Measurements from ENCODE around the gene PNPLA8. TPM values are rescaled to one million over a fixed set of nuclear protein-coding genes. Genes with fewer than 3 reads are reported as not detected.
"Not testable (repeated sequence)": the region's sequence is repeated elsewhere in the genome, so short reads cannot be mapped to it uniquely, and the experiment has no call there.

Gene PNPLA8
- total RNA-seq, 8 experiments from 2014 or later: 22.9 to 62.1 (median 37.0) TPM

GRCh38 chr7:108517951-108518350 is 8.0 kb downstream of the PNPLA8 start:
- peaks cover 0 to 2% of the 10 kb centered on the region in 2 donors for H3K4me1 ChIP-seq (replicated peaks in 1 of 2)
- in situ Hi-C loops (cut with MboI; ENCODE audit: low pct_unique_long_range_greater_than_20kb in 2 of 9, low sequenced_read_pairs in 9 of 9, unreplicated experiment in 9 of 9): no loop called here
- WGBS, 10 experiments: 86 to 100% (median 92%) methylated on average over 1 to 3 of the region's 3 CpGs; no CpG with 5 or more reads in 2 of the 10 experiments
- ATAC-seq (replicated peaks in 6 of 8): no peak
- H3K27ac ChIP-seq: no peak overlapping the region
- H3K4me3 ChIP-seq: no peak overlapping the region

- Histone ChIP-seq H3K27ac (no peak overlapping the region), H3K4me1 (replicated peaks in 1 of 2) (no peaks in the 10 kb centered on the region), H3K4me3 (no peak overlapping the region)
- in situ Hi-C loops (cut with MboI; ENCODE audit: low pct_unique_long_range_greater_than_20kb in 2 of 9, low sequenced_read_pairs in 9 of 9, unreplicated experiment in 9 of 9): no loop called here
- WGBS, 10 experiments: 32 to 100% (median 85%) methylated on average over 1 to 2 of the region's 2 CpGs; no CpG with 5 or more reads in 1 of the 10 experiments
- no peak for ATAC-seq (replicated peaks in 6 of 8)
These were observed 10.3 kb downstream of the PNPLA8 start for GRCh38 chr7:108515630-108516029.

DNA sequence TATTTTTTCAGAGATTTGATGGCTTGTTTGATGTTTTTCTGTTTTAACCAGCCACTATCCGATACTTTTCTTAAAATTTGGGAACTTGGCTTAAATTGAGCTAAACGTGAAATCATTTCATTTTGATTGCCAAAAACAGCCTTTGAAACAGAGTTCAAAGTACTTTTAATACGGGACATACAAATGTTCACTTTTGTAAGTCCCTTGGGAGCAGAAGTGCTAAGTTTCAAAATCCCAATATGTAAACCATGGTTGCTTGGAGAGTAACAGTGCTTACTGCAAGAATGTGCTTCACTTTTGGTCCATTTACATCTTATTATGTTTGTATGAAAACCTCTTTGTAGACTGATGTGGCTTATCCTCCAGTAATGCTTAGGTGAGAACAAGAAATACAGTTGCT is 10.9 kb downstream of the PNPLA8 start:
- 50 to 100% (median 86%) methylated on average over 2 to 3 of the region's 3 CpGs for WGBS, 10 experiments
- H3K27ac ChIP-seq: no peak overlapping the region
- no peak for ATAC-seq (replicated peaks in 6 of 8)
- no peaks in the 10 kb centered on the region for H3K4me1 ChIP-seq (replicated peaks in 1 of 2)
- H3K4me3 ChIP-seq: no peak overlapping the region
- in situ Hi-C loops (cut with MboI; ENCODE audit: low pct_unique_long_range_greater_than_20kb in 2 of 9, low sequenced_read_pairs in 9 of 9, unreplicated experiment in 9 of 9): no loop called here

DNA sequence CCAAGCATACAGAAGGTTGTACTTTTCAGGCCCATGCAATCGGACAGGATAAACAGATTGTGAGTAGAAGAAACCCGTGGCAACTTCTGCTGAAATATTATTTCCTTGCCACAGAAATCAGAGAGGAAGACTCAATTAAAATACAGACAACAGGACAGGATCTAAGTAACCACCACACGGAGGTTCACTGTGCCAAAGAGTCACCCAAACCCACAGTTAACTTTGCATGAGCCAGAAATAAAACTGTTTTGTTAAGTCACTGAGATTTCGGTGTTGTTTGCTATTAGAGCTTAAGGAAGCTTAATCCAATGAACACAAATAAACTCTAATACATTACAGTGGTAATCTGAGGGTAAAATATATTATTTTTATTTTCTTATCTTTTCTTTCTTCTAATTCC is 14.0 kb downstream of the PNPLA8 start:
- 86 to 100% (median 95%) methylated on average over 1 to 4 of the region's 4 CpGs; no CpG with 5 or more reads in 1 of the 10 experiments for WGBS, 10 experiments
- Histone ChIP-seq H3K4me3 (no peak overlapping the region), H3K4me1 (replicated peaks in 1 of 2) (no peaks in the 10 kb centered on the region), H3K27ac (no peak overlapping the region)
- in situ Hi-C loops (cut with MboI; ENCODE audit: low pct_unique_long_range_greater_than_20kb in 2 of 9, low sequenced_read_pairs in 9 of 9, unreplicated experiment in 9 of 9): no loop called here
- no peak for ATAC-seq (replicated peaks in 6 of 8)

DNA sequence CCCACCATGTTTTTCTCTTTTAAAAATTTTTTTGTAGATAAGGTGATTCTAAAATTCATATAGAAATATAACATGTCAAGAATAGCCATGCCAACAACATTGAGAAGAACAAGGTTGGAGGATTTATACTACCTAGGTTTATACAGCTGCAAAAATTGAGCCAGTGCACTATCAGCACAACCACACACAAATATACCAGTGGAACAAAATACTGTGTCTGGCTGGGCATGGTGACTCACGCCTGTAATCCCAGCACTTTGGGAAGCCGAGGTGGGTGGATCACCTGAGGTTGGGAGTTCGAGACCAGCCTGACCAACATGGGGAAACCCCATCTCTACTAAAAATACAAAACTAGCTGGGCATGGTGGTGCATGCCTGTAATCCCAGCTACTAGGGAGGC is 21.4 kb downstream of the PNPLA8 start:
- H3K4me3 ChIP-seq; ATAC-seq (replicated peaks in 6 of 8); in situ Hi-C loops (cut with MboI; ENCODE audit: low pct_unique_long_range_greater_than_20kb in 2 of 9, low sequenced_read_pairs in 9 of 9, unreplicated experiment in 9 of 9); H3K27ac ChIP-seq; H3K4me1 ChIP-seq (replicated peaks in 1 of 2): not testable (repeated sequence)
- WGBS, 10 experiments: 100% methylated on average over 1 to 2 of the region's 3 CpGs; no CpG with 5 or more reads in 7 of the 10 experiments

- no peaks in the 10 kb centered on the region for H3K4me1 ChIP-seq (replicated peaks in 1 of 2)
- peak in 3 of 8 experiments; percentile 27 to 90 (median 56) for ATAC-seq (replicated peaks in 6 of 8)
- 42 to 100% (median 83%) methylated on average over 1 to 5 of the region's 5 CpGs for WGBS, 10 experiments
- no peak overlapping the region for H3K4me3 ChIP-seq
- in situ Hi-C loops (cut with MboI; ENCODE audit: low pct_unique_long_range_greater_than_20kb in 2 of 9, low sequenced_read_pairs in 9 of 9, unreplicated experiment in 9 of 9): no loop called here
- no peak overlapping the region for H3K27ac ChIP-seq
These were observed 22.6 kb downstream of the PNPLA8 start for GRCh38 chr7:108503112-108504026.

- H3K27ac ChIP-seq: no peak overlapping the region
These were observed 26.4 kb downstream of the PNPLA8 start for GRCh38 chr7:108499566-108499965.

GRCh38 chr7:108498481-108498880 is 27.5 kb downstream of the PNPLA8 start:
- in situ Hi-C loops (cut with MboI; ENCODE audit: low pct_unique_long_range_greater_than_20kb in 2 of 9, low sequenced_read_pairs in 9 of 9, unreplicated experiment in 9 of 9): loop anchor here in 2 of 9 experiments (25.0 kb wide), 1 partner anchor 311 kb away; no protein-coding TSS in a partner anchor
- 50 to 95% (median 90%) methylated on average over 1 to 5 of the region's 6 CpGs for WGBS, 10 experiments
- Histone ChIP-seq H3K27ac (no peak overlapping the region), H3K4me3 (no peak overlapping the region), H3K4me1 (replicated peaks in 1 of 2) (no peaks in the 10 kb centered on the region)
- ATAC-seq (replicated peaks in 6 of 8): no peak

More at GRCh38 chr7:108499566-108499965, 26.4 kb downstream of the PNPLA8 start:
- WGBS, 10 experiments: 67 to 100% (median 100%) methylated on average over 1 of the region's 1 CpG; no CpG with 5 or more reads in 3 of the 10 experiments
- Histone ChIP-seq H3K4me1 (replicated peaks in 1 of 2) (no peaks in the 10 kb centered on the region), H3K4me3 (no peak overlapping the region)
- no peak for ATAC-seq (replicated peaks in 6 of 8)
- in situ Hi-C loops (cut with MboI; ENCODE audit: low pct_unique_long_range_greater_than_20kb in 2 of 9, low sequenced_read_pairs in 9 of 9, unreplicated experiment in 9 of 9): loop anchor here in 2 of 9 experiments (25.0 kb wide), 1 partner anchor 312 kb away; no protein-coding TSS in a partner anchor

DNA sequence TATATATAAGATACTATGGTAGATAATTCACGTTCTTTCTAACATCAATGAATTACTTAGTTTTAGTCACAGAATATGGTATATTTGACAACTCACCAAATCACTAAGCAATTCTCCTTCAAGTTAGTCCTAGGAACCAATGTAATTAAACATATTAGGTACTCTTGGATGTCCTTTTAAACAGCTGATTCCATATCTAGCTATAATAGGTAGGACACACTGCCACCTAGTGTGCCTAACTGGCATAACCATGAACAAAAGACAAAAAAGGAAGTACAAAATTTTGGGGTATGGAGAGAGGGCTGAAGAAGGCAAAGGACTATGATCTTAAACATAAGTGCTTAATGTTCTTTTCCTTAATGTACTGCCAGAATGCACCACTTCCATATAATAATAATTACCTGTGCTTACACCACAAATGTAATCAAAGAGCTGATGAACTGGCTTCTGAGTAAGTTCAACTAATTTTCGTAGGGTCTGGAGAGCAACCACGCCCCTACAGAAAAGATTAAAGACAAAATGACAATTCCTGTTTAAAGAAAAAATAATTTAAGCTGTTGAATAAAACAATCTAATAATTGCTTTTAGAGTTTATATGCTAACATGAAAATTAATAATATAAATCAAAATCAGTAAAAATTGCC is 28.7 kb downstream of the PNPLA8 start:
- no peak overlapping the region for H3K4me3 ChIP-seq
- in situ Hi-C loops (cut with MboI; ENCODE audit: low pct_unique_long_range_greater_than_20kb in 2 of 9, low sequenced_read_pairs in 9 of 9, unreplicated experiment in 9 of 9): loop anchor here in 2 of 9 experiments (25.0 kb wide), 1 partner anchor 310 kb away; no protein-coding TSS in a partner anchor
- H3K4me1 ChIP-seq (replicated peaks in 1 of 2): no peaks in the 10 kb centered on the region
- ATAC-seq (replicated peaks in 6 of 8): peak in 4 of 8 experiments; percentile 25 to 64 (median 49)
- 83 to 100% (median 93%) methylated on average over 2 to 3 of the region's 3 CpGs for WGBS, 10 experiments
- no peak overlapping the region for H3K27ac ChIP-seq

- Histone ChIP-seq H3K4me1 (replicated peaks in 1 of 2) (no peaks in the 10 kb centered on the region), H3K4me3 (no peak overlapping the region), H3K27ac (no peak overlapping the region)
- peak in 1 of 8 experiments; percentile 11 for ATAC-seq (replicated peaks in 6 of 8)
- whole genome bisulfite sequencing, 10 experiments: 87 to 100% (median 94%) methylated on average over 3 to 4 of the region's 4 CpGs
- in situ Hi-C loops (cut with MboI; ENCODE audit: low pct_unique_long_range_greater_than_20kb in 2 of 9, low sequenced_read_pairs in 9 of 9, unreplicated experiment in 9 of 9): loop anchor here in 2 of 9 experiments (25.0 kb wide), 1 partner anchor 305 kb away; no protein-coding TSS in a partner anchor
These were observed 33.2 kb downstream of the PNPLA8 start for GRCh38 chr7:108492742-108493141.

- H3K4me1 ChIP-seq (replicated peaks in 1 of 2): no peaks in the 10 kb centered on the region
- H3K4me3 ChIP-seq: no peak overlapping the region
- 57 to 100% (median 88%) methylated on average over 1 to 4 of the region's 4 CpGs for WGBS, 10 experiments
- peak in 2 of 8 experiments; percentile 66 to 77 for ATAC-seq (replicated peaks in 6 of 8)
- H3K27ac ChIP-seq: no peak overlapping the region
- in situ Hi-C loops (cut with MboI; ENCODE audit: low pct_unique_long_range_greater_than_20kb in 2 of 9, low sequenced_read_pairs in 9 of 9, unreplicated experiment in 9 of 9): loop anchor here in 3 of 9 experiments (10.0 to 25.0 kb wide), 2 partner anchors 302 to 304 kb away; no protein-coding TSS in a partner anchor
These were observed 37.0 kb downstream of the PNPLA8 start for GRCh38 chr7:108488768-108489538.

GRCh38 chr7:108487646-108488045 is 38.3 kb downstream of the PNPLA8 start:
- Histone ChIP-seq H3K4me3 (no peak overlapping the region), H3K4me1 (replicated peaks in 1 of 2) (no peaks in the 10 kb centered on the region), H3K27ac (no peak overlapping the region)
- in situ Hi-C loops (cut with MboI; ENCODE audit: low pct_unique_long_range_greater_than_20kb in 2 of 9, low sequenced_read_pairs in 9 of 9, unreplicated experiment in 9 of 9): loop anchor here in 3 of 9 experiments (10.0 to 25.0 kb wide), 2 partner anchors 300 to 303 kb away; no protein-coding TSS in a partner anchor
- ATAC-seq (replicated peaks in 6 of 8): peak in 1 of 8 experiments; percentile 41
